ENCODE results near the gene APCDD1L.

DNA sequence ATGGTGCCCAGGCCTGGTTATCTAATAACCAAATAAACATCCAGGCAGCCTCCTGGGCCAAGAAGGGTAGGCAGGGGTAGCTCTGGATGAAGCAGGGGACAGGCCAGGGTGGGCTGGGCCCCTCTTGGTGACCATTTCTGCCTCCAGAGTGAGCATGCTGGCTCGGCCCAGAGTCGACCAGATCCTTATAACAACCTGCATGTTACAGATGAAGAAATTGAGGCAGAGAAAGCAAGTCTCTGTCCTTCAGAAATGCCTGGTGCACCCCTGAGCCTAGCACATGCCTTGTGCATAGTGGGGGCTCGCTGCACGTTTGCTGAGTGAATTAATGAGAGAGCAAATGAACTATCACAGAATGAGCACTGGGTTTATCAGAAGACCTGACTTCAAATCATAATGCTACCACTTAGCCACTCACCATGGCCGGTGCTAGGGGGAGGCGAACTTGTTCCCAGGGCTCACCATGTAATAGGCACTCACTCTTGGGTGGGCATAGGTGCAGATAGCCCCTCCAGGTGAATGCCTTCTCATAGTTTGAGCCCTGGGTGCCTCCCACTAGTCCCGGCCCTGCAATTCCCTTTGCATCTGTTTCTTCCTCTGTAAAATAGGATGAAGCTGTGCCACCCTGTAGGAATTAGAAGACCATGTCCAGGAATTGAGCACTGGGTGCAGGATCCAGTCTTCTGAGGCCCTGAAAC is 3.8 kb upstream of the APCDD1L start:
- TF ChIP-seq, protein P1, sequence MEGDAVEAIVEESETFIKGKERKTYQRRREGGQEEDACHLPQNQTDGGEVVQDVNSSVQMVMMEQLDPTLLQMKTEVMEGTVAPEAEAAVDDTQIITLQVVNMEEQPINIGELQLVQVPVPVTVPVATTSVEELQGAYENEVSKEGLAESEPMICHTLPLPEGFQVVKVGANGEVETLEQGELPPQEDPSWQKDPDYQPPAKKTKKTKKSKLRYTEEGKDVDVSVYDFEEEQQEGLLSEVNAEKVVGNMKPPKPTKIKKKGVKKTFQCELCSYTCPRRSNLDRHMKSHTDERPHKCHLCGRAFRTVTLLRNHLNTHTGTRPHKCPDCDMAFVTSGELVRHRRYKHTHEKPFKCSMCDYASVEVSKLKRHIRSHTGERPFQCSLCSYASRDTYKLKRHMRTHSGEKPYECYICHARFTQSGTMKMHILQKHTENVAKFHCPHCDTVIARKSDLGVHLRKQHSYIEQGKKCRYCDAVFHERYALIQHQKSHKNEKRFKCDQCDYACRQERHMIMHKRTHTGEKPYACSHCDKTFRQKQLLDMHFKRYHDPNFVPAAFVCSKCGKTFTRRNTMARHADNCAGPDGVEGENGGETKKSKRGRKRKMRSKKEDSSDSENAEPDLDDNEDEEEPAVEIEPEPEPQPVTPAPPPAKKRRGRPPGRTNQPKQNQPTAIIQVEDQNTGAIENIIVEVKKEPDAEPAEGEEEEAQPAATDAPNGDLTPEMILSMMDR (IDR thresholded peaks at IDR 0.05) = no peak
- no peak for TF ChIP-seq GABPA (IDR thresholded peaks at IDR 0.05; ENCODE audit: low read depth)
- no peak for TF ChIP-seq TAF1 (IDR thresholded peaks at IDR 0.05; ENCODE audit: borderline replicate concordance, low read depth, low read length)
- TF ChIP-seq, protein P2, sequence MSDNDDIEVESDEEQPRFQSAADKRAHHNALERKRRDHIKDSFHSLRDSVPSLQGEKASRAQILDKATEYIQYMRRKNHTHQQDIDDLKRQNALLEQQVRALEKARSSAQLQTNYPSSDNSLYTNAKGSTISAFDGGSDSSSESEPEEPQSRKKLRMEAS (IDR thresholded peaks at IDR 0.05; ENCODE audit: low read depth) = no peak
- TF ChIP-seq EZH2phosphoT487 (IDR thresholded peaks at IDR 0.05; ENCODE audit: borderline replicate concordance, low read depth) = no peak
- no peak for TF ChIP-seq MXI1 (IDR thresholded peaks at IDR 0.05; ENCODE audit: low read depth, low read length)
- TF ChIP-seq, protein P3, sequence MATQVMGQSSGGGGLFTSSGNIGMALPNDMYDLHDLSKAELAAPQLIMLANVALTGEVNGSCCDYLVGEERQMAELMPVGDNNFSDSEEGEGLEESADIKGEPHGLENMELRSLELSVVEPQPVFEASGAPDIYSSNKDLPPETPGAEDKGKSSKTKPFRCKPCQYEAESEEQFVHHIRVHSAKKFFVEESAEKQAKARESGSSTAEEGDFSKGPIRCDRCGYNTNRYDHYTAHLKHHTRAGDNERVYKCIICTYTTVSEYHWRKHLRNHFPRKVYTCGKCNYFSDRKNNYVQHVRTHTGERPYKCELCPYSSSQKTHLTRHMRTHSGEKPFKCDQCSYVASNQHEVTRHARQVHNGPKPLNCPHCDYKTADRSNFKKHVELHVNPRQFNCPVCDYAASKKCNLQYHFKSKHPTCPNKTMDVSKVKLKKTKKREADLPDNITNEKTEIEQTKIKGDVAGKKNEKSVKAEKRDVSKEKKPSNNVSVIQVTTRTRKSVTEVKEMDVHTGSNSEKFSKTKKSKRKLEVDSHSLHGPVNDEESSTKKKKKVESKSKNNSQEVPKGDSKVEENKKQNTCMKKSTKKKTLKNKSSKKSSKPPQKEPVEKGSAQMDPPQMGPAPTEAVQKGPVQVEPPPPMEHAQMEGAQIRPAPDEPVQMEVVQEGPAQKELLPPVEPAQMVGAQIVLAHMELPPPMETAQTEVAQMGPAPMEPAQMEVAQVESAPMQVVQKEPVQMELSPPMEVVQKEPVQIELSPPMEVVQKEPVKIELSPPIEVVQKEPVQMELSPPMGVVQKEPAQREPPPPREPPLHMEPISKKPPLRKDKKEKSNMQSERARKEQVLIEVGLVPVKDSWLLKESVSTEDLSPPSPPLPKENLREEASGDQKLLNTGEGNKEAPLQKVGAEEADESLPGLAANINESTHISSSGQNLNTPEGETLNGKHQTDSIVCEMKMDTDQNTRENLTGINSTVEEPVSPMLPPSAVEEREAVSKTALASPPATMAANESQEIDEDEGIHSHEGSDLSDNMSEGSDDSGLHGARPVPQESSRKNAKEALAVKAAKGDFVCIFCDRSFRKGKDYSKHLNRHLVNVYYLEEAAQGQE (IDR thresholded peaks at IDR 0.05; ENCODE audit: low read depth, low read length) = no peak
- TF ChIP-seq, protein P4, sequence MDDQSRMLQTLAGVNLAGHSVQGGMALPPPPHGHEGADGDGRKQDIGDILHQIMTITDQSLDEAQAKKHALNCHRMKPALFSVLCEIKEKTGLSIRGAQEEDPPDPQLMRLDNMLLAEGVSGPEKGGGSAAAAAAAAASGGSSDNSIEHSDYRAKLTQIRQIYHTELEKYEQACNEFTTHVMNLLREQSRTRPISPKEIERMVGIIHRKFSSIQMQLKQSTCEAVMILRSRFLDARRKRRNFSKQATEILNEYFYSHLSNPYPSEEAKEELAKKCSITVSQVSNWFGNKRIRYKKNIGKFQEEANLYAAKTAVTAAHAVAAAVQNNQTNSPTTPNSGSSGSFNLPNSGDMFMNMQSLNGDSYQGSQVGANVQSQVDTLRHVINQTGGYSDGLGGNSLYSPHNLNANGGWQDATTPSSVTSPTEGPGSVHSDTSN (IDR thresholded peaks at IDR 0.05) = no peak
- TF ChIP-seq POLR2AphosphoS5 (IDR thresholded peaks at IDR 0.05; ENCODE audit: low read depth, low read length) = no peak
- TF ChIP-seq, protein P5, sequence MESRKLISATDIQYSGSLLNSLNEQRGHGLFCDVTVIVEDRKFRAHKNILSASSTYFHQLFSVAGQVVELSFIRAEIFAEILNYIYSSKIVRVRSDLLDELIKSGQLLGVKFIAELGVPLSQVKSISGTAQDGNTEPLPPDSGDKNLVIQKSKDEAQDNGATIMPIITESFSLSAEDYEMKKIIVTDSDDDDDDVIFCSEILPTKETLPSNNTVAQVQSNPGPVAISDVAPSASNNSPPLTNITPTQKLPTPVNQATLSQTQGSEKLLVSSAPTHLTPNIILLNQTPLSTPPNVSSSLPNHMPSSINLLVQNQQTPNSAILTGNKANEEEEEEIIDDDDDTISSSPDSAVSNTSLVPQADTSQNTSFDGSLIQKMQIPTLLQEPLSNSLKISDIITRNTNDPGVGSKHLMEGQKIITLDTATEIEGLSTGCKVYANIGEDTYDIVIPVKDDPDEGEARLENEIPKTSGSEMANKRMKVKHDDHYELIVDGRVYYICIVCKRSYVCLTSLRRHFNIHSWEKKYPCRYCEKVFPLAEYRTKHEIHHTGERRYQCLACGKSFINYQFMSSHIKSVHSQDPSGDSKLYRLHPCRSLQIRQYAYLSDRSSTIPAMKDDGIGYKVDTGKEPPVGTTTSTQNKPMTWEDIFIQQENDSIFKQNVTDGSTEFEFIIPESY (IDR thresholded peaks at IDR 0.05; ENCODE audit: borderline replicate concordance, low read depth) = no peak
- TF ChIP-seq GATA2 (CRISPR knock-in tag; IDR thresholded peaks at IDR 0.05) = no peak
- TF ChIP-seq, protein P6, sequence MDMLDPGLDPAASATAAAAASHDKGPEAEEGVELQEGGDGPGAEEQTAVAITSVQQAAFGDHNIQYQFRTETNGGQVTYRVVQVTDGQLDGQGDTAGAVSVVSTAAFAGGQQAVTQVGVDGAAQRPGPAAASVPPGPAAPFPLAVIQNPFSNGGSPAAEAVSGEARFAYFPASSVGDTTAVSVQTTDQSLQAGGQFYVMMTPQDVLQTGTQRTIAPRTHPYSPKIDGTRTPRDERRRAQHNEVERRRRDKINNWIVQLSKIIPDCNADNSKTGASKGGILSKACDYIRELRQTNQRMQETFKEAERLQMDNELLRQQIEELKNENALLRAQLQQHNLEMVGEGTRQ (IDR thresholded peaks at IDR 0.05; ENCODE audit: borderline replicate concordance, low read depth, low read length) = no peak
